Heart right ventricle (tissue), 16 donors: ENCODE data around the gene TMED8. TPM values are rescaled to one million over a fixed set of nuclear protein-coding genes. Genes with fewer than 3 reads are reported as not detected.

Source experiments
- ATAC-seq, 8 donors: fragments of 200-7000 bp; cut with Tn5 transposase; one replicate each; pipeline ENCODE4 v1.9.1; 2020; ENCODE audit warnings: mild to moderate bottlenecking in 8 of 8, moderate library complexity in 8 of 8, moderate number of reproducible peaks in 1 of 8
- DNase-seq, 2 donors: peaks; one replicate each; pipeline ENCODE4 v3.0.0-alpha.2; 2020
- H3K27ac ChIP-seq, 10 donors: fragments of 200-600 bp; sonication (generic) in 2 of 10; one replicate each; pipeline versions ENCODE4 v1.5.0 to v1.8.0; 2020 to 2022; ENCODE audit warnings: mild to moderate bottlenecking in 3 of 10
- H3K27me3 ChIP-seq, 7 donors: fragments of 200-600 bp; one replicate each; pipeline ENCODE4 v1.8.0; 2021 to 2022; ENCODE audit warnings: mild to moderate bottlenecking in 2 of 7
- H3K36me3 ChIP-seq, 9 donors: fragments of 200-600 bp; sonication (generic) in 1 of 9; one replicate each; pipeline versions ENCODE4 v1.5.0 to v1.8.0; 2020 to 2022; ENCODE audit warnings: mild to moderate bottlenecking in 2 of 9
- H3K4me1 ChIP-seq, 9 donors: fragments of 200-600 bp; sonication (generic) in 1 of 9; one replicate each; pipeline versions ENCODE4 v1.5.0 to v1.8.0; 2020 to 2022; ENCODE audit warnings: mild to moderate bottlenecking in 4 of 9
- H3K4me3 ChIP-seq, 10 donors: fragments of 200-600 bp; sonication (generic) in 2 of 10; one replicate each; pipeline versions ENCODE4 v1.5.0 to v1.8.0; 2020 to 2022; ENCODE audit warnings: mild to moderate bottlenecking in 7 of 10, moderate library complexity in 2 of 10
- H3K9me3 ChIP-seq, 11 donors: fragments of 200-600 bp in 10 of 11; sonication (generic) in 2 of 11; one replicate each; pipeline versions ENCODE4 v1.5.0 to v1.8.0; 2013 to 2022; ENCODE audit warnings: mild to moderate bottlenecking in 2 of 11, control low read depth in 1 of 11, moderate library complexity in 1 of 11
- WGBS, 2 donors: extraction: QIAGEN DNeasy Blood & Tissue Kit; methylation state at CpG; one replicate each; pipeline ENCODE4 v1.1.7; 2013; ENCODE audit warnings: inconsistent platforms in 1 of 2; 5-methylcytosine and 5-hydroxymethylcytosine counted together
- intact Hi-C, 10 donors: fragments of 100-400 bp; cut with DNase I; formaldehyde crosslinking; loops; one replicate each; pipeline versions ENCODE4 v1.11.1 to v1.14.2; 2022
- polyA plus RNA-seq, 2 donors: library from polyadenylated mRNA; stranded (reverse); fragments of 200-250 nt; gene quantifications; one replicate each; pipeline ENCODE4 v1.2.3, GENCODE V29; 2013
- total RNA-seq, 10 donors: library from RNA; stranded (reverse); fragmentation: NEBNext Ultra II Directional in 3 of 10; extraction: Animal tissue kit (Norgen Biotek cat#: 25700) in 3 of 10; gene quantifications; one replicate each; pipeline versions ENCODE4 v1.2.1 to v1.2.4, GENCODE V29; 2021 to 2023
- TF ChIP-seq, protein P1 (sequence below), 9 donors: fragments of 200-600 bp; sonication (generic) in 2 of 9; IDR thresholded peaks; one replicate each; pipeline versions ENCODE4 v1.5.0 to v1.8.0; 2021 to 2022; ENCODE audit warnings: antibody characterized with exemption in 9 of 9, mild to moderate bottlenecking in 5 of 9, moderate library complexity in 1 of 9
- donor health status: Arrhythmogenic right ventricular cardiomyopathy.
- donor health status: ischemic (EF 13 %, LVEDD 7.1; RV severe dilation, severe dysfunction).
- donor health status: healthy with polysubstance abuse.
- donor health status: DM: no; HTN: yes; CAD: no.
- donor health status: DM: no; HTN: no; CAD: no.
- donor health status: ischemic (EF 25% LVEDD 6.9; RV normal size, moderate dysfunction).
- donor health status: ischemic (EF 25% LVEDD 5.7; RV mildly dilated, moderate dysfunction).
- donor health status: healthy.
- donor health status: DM: yes; HTN: yes; CAD: no.
- donor health status: Ischemic cardiomyopathy.
- donor health status: ischemic (EF 35%, LVEDD 5.7; RV mildly dilated, moderate dysfunction).
- donor health status: nonischemic (EF 11% LVEDD 7.7; RV severe dilation, severe dysfunction).
- donor health status: DM: yes; HTN: yes; CAD: no.
- donor health status: PGD.
- donor health status: ischemic (EF 29% LVEDD 5.4; RV normal size, mild dysfunction).
- donor health status: nonischemic (EF 23%, LVEDD 6.1; RV moderate dilation, normal function).

TMED8 gene
- total and polyA plus RNA-seq, 12 donors, result 1.8 to 8.7 (median 6.8) TPM

DNA sequence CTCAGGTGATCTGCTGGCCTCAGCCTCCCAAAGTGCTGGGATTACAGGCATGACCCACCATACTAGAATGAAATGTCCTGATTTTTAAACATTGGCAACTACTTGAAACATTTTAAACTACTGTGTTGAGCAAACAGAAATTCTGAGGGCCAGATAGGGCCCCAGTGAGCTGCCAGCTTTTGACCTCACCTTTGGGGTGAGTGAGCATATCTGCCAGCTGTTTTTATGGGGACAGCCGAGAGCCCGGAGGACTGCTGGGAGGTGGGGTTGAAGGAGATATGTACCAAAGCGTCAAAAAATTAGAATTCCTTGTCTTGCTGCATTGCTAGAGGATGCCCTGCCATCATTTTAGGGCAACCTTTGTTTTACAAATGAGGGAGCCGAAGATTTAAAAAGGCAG, 53.3 kb downstream of the TMED8 start:
- H3K4me3 ChIP-seq, result no peak overlapping the region
- no peaks in the 10 kb centered on the region for H3K9me3 ChIP-seq
- H3K27ac ChIP-seq, result no peak overlapping the region
- no peaks in the 10 kb centered on the region for H3K36me3 ChIP-seq
- intact Hi-C loops, result loop anchor here in 6 of 10 donors (5.0 to 10.0 kb wide), 3 partner anchors 54 to 134 kb away; partner anchors contain the start of genes AHSA1 (in 5 of the 6), VIPAS39 (in 5 of the 6), SAMD15 (in 2 of the 6) and TMED8 (in 2 of the 6)
- TF ChIP-seq, protein P1, sequence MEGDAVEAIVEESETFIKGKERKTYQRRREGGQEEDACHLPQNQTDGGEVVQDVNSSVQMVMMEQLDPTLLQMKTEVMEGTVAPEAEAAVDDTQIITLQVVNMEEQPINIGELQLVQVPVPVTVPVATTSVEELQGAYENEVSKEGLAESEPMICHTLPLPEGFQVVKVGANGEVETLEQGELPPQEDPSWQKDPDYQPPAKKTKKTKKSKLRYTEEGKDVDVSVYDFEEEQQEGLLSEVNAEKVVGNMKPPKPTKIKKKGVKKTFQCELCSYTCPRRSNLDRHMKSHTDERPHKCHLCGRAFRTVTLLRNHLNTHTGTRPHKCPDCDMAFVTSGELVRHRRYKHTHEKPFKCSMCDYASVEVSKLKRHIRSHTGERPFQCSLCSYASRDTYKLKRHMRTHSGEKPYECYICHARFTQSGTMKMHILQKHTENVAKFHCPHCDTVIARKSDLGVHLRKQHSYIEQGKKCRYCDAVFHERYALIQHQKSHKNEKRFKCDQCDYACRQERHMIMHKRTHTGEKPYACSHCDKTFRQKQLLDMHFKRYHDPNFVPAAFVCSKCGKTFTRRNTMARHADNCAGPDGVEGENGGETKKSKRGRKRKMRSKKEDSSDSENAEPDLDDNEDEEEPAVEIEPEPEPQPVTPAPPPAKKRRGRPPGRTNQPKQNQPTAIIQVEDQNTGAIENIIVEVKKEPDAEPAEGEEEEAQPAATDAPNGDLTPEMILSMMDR (IDR thresholded peaks at IDR 0.05), result no peak
- H3K4me1 ChIP-seq, result peaks cover 0 to 21% (median 16%) of the 10 kb centered on the region in 9 donors
- no peak for DNase-seq
- no peak for ATAC-seq
- WGBS, 2 donors, result 96 to 97% methylated on average over 4 of the region's 4 CpGs
- H3K27me3 ChIP-seq, result no peaks in the 10 kb centered on the region

DNA sequence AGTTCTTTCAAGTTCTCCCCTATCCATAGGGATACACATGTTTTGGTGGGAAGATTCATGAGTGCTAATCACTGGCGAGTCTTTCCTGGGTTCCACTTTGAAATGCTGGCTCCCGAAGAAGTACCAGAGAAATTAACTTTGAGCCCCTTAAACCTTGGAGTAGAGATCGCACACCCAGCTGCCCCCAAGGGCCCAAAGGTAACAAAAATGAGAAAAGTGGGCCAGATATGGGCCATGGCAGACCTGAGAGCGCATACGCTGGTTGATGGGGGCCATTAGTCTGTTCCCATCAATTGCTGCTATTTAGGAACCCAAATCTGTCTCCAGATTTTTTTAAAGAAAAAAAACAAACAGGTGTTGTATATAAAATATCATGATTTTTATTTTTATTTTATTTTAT, 53.9 kb downstream of the TMED8 start:
- Histone ChIP-seq H3K36me3 (no peaks in the 10 kb centered on the region), H3K4me1 (peaks cover 0 to 25% (median 16%) of the 10 kb centered on the region in 9 donors), H3K27me3 (no peaks in the 10 kb centered on the region), H3K9me3 (no peaks in the 10 kb centered on the region), H3K4me3 (no peak overlapping the region), H3K27ac (no peak overlapping the region)
- intact Hi-C loops, result loop anchor here in 6 of 10 donors (5.0 to 10.0 kb wide), 3 partner anchors 54 to 134 kb away; partner anchors contain the start of genes AHSA1 (in 5 of the 6), VIPAS39 (in 5 of the 6), SAMD15 (in 2 of the 6) and TMED8 (in 2 of the 6)
- TF ChIP-seq, protein P1 (IDR thresholded peaks at IDR 0.05), result no peak
- 96 to 100% methylated on average over 5 of the region's 5 CpGs for WGBS, 2 donors
- ATAC-seq (no peak), DNase-seq (no peak)

DNA sequence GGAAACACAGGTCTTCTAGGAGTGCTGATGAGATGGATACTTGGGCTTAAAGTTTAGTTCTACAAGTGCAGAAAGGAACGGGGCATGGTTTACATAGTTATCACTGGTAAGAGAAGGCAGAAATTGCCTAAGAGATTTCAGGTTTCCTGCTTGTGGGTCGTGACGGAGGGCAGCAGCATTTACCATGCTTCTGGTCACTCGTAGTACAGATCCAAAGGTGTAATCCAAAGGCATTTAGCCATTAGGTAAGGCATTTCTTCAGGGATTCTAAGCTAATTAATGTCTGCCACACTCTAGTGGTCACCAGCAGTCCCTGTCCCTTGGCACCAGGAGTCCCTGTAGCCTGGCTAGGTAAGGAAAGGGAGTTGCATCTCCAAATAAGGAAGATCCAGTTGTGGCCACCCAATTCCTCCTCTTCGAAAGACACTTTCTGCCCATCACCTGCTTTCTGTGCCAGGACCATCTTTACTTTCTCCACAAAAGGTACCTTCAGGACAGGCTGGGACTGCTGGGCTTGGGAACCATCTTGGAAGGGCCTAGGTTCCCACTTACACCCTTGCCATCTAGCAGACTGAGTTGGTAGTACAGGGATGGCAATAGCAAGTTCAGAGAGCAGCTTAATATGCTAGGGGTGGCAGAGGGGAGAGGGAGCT, 54.5 kb downstream of the TMED8 start:
- H3K4me3 ChIP-seq, result peak overlapping the region in 8 of 10 donors; percentile 76 to 100 (median 96)
- H3K36me3 ChIP-seq, result no peaks in the 10 kb centered on the region
- ATAC-seq (no peak), DNase-seq (no peak)
- H3K4me1 ChIP-seq, result peaks cover 0 to 28% (median 18%) of the 10 kb centered on the region in 9 donors
- TF ChIP-seq, protein P1 (IDR thresholded peaks at IDR 0.05), result no peak
- H3K27me3 ChIP-seq, result no peaks in the 10 kb centered on the region
- intact Hi-C loops, result loop anchor here in 6 of 10 donors (5.0 to 10.0 kb wide), 3 partner anchors 55 to 135 kb away; partner anchors contain the start of genes AHSA1 (in 5 of the 6), VIPAS39 (in 5 of the 6), SAMD15 (in 2 of the 6) and TMED8 (in 2 of the 6)
- WGBS, 2 donors, result 59 to 73% methylated on average over 5 of the region's 5 CpGs
- peak overlapping the region in 9 of 10 donors; percentile 94 to 99 (median 99) for H3K27ac ChIP-seq
- no peaks in the 10 kb centered on the region for H3K9me3 ChIP-seq

DNA sequence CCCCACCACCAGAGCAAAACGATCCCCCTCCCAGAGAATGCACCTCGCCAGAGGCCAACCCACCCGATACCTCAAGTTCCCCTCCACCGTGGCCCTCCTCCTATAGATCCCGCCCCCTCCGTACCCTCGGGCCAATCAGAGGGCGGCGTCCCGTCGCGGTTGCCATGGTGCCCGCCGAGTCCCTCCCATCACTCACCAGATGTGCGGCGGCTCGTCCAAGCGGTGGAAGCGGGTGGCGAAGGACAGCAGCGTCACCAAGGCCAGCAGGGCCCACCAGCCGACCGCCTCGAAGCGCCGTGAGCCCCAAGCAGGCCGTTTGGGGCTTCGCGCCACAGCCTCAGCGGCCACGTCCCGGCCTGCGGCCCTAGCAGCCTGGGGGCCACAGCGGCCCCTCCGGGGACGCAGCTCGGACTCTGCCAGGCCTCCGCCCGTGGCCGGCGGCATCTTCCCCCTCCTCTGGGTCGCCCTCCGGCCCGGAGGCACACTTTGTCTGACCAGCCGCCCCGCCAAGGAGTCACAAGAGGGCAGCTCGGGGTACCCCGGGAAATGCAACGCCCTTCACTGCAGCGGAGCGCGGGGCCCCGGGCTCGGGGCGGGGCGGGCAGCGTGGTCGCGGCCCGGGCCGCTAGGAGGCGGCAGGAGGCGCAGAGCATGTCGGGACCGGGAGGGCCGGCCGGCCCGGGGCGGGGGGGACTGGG, 56.5 kb downstream of the TMED8 start, which contains the start of gene POMT2:
TSS of gene POMT2 (minus strand) at position 646 of the 698 bp plus-strand sequence. CDS start at position 444, 202 bp downstream.
- H3K36me3 ChIP-seq, result no peaks in the 10 kb centered on the region
- TF ChIP-seq, protein P1 (IDR thresholded peaks at IDR 0.05), result peak; percentile 17 to 70 (median 48)
- no peaks in the 10 kb centered on the region for H3K27me3 ChIP-seq
- peak within 1 kb of the TSS; percentile 76 to 100 (median 95) for H3K4me3 ChIP-seq
- H3K4me1 ChIP-seq, result peaks cover 0 to 45% (median 25%) of the 10 kb centered on the region in 9 donors
- peak; percentile 93 to 95 for DNase-seq
- 0 to 1% methylated on average over 69 of the region's 69 CpGs for WGBS, 2 donors
- no peaks in the 10 kb centered on the region for H3K9me3 ChIP-seq
- ATAC-seq, result peak; percentile 74 to 87 (median 82)
- H3K27ac ChIP-seq, result peak within 1 kb of the TSS; percentile 69 to 99 (median 99)
- intact Hi-C loops, result loop anchor here in 7 of 10 donors (2.0 to 10.0 kb wide), 5 partner anchors 56 to 137 kb away; partner anchors contain the start of genes VIPAS39 (in 6 of the 7), AHSA1 (in 5 of the 7), SAMD15 (in 3 of the 7) and TMED8 (in 3 of the 7)
